DOHH2 (cell line): ENCODE data around the gene LRRC41.
"Not testable (repeated sequence)": the region's sequence is repeated elsewhere in the genome, so short reads cannot be mapped to it uniquely, and the experiment has no call there.

Source experiments
- H3F3A ChIP-seq: fragments of 200-600 bp; sonication (generic), shearing (Covaris generic); 2 replicates; pipeline ENCODE4 v1.6.0; 2016; ENCODE audit warnings: antibody characterized with exemption, mild to moderate bottlenecking; ENCODE audit not compliant: control insufficient read depth, insufficient read depth
- H3K27ac ChIP-seq: fragments of 200-600 bp; sonication (generic); 2 replicates; pipeline ENCODE4 v1.5.1; 2014; ENCODE audit warnings: low read depth, mild to moderate bottlenecking, low read length, moderate library complexity
- H3K27me3 ChIP-seq: fragments of 200-600 bp; sonication (generic); 2 replicates; pipeline ENCODE4 v1.6.1; 2014; ENCODE audit warnings: mild to moderate bottlenecking, low read length, mixed read lengths; ENCODE audit not compliant: control insufficient read depth
- H3K36me3 ChIP-seq: fragments of 200-600 bp; sonication (generic); 2 replicates; pipeline ENCODE4 v1.6.1; 2014; ENCODE audit warnings: mild to moderate bottlenecking, low read length, moderate library complexity, mixed read lengths; ENCODE audit not compliant: control insufficient read depth
- H3K4me1 ChIP-seq: fragments of 200-600 bp; sonication (generic); 2 replicates; pipeline ENCODE4 v1.6.1; 2014; ENCODE audit warnings: mild to moderate bottlenecking, low read length, mixed read lengths; ENCODE audit not compliant: control insufficient read depth
- H3K4me2 ChIP-seq: fragments of 200-600 bp; sonication (generic); 2 replicates; pipeline ENCODE4 v1.6.0; 2014; ENCODE audit warnings: mild to moderate bottlenecking, low read length, moderate library complexity
- H3K4me3 ChIP-seq: fragments of 200-600 bp; sonication (generic); 2 replicates; pipeline ENCODE4 v1.5.1; 2014; ENCODE audit warnings: mild to moderate bottlenecking, low read length, mixed read lengths
- H3K79me2 ChIP-seq: fragments of 200-600 bp; sonication (generic); 2 replicates; pipeline ENCODE4 v1.6.1; 2014; ENCODE audit warnings: mild to moderate bottlenecking, low read length, mixed read lengths; ENCODE audit not compliant: control insufficient read depth
- H3K9me2 ChIP-seq: fragments of 200-600 bp; sonication (generic); replicated peaks from 2 replicates; pipeline ENCODE4 v1.6.1; 2014; ENCODE audit warnings: mild to moderate bottlenecking, low read length, mixed read lengths; ENCODE audit not compliant: control insufficient read depth
- H3K9me3 ChIP-seq: fragments of 200-600 bp; sonication (generic); 2 replicates; pipeline ENCODE4 v1.6.1; 2014; ENCODE audit warnings: antibody characterized with exemption, low read length, mixed read lengths; ENCODE audit not compliant: control insufficient read depth, insufficient read depth
- H4K20me1 ChIP-seq: fragments of 200-600 bp; sonication (generic); 2 replicates; pipeline ENCODE4 v1.6.0; 2014; ENCODE audit warnings: low read depth, mild to moderate bottlenecking, antibody characterized with exemption, low read length, moderate library complexity; ENCODE audit not compliant: control insufficient read depth, insufficient read depth
- EZH2phosphoT487 ChIP-seq: fragments of 200-600 bp; sonication (generic); IDR thresholded peaks from 2 replicates; pipeline ENCODE4 v1.6.1; 2017; ENCODE audit warnings: borderline replicate concordance, mild to moderate bottlenecking, antibody characterized with exemption, low read length, moderate library complexity, mixed read lengths
- TF ChIP-seq, protein P1 (sequence below): fragments of 200-600 bp; sonication (generic); IDR thresholded peaks from one replicate; pipeline ENCODE4 v1.5.1; 2014; ENCODE audit warnings: antibody characterized with exemption, mild to moderate bottlenecking, low read depth, low read length; ENCODE audit not compliant: poor library complexity, severe bottlenecking

Gene LRRC41

GRCh38 chr1:46340404-46341221 lies 37.2 kb upstream of the LRRC41 start, which contains the start of gene NSUN4:
TSS of gene NSUN4 (plus strand) at chr1:46340807. CDS start at chr1:46340827, 20 bp downstream.
- peak within 1 kb of the TSS; percentile 99 for H3K4me2 ChIP-seq
- peak within 1 kb of the TSS; percentile 88 for H3K27ac ChIP-seq
- H3K9me2 ChIP-seq, result no peaks in the 10 kb centered on the region
- H3K36me3 ChIP-seq, result peaks cover 48% of the 10 kb centered on the region
- H3K9me3 ChIP-seq, result no peaks in the 10 kb centered on the region; the same call in 1 of the 2 replicates
- peaks cover 14% of the 10 kb centered on the region for H3F3A ChIP-seq
- no peaks in the 10 kb centered on the region for H3K27me3 ChIP-seq
- H4K20me1 ChIP-seq, result 0 out of 2 replicates have a peak, but pooled peaks cover 3% of the 10 kb centered on the region
- no peak for TF ChIP-seq EZH2phosphoT487
- TF ChIP-seq, protein P1, sequence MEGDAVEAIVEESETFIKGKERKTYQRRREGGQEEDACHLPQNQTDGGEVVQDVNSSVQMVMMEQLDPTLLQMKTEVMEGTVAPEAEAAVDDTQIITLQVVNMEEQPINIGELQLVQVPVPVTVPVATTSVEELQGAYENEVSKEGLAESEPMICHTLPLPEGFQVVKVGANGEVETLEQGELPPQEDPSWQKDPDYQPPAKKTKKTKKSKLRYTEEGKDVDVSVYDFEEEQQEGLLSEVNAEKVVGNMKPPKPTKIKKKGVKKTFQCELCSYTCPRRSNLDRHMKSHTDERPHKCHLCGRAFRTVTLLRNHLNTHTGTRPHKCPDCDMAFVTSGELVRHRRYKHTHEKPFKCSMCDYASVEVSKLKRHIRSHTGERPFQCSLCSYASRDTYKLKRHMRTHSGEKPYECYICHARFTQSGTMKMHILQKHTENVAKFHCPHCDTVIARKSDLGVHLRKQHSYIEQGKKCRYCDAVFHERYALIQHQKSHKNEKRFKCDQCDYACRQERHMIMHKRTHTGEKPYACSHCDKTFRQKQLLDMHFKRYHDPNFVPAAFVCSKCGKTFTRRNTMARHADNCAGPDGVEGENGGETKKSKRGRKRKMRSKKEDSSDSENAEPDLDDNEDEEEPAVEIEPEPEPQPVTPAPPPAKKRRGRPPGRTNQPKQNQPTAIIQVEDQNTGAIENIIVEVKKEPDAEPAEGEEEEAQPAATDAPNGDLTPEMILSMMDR, result peak; percentile 95
- peaks cover 51% of the 10 kb centered on the region for H3K79me2 ChIP-seq
- peak within 1 kb of the TSS; percentile 98 for H3K4me3 ChIP-seq
- H3K4me1 ChIP-seq, result peaks cover 33% of the 10 kb centered on the region

- not testable (repeated sequence) for H3K4me3 ChIP-seq, H3K9me2 ChIP-seq, H3K27ac ChIP-seq, H3K9me3 ChIP-seq, H3K27me3 ChIP-seq, H4K20me1 ChIP-seq, H3K4me2 ChIP-seq
- H3K36me3 ChIP-seq, result peaks cover 16% of the 10 kb centered on the region
- peaks cover 22% of the 10 kb centered on the region for H3F3A ChIP-seq
- peaks cover 49% of the 10 kb centered on the region for H3K4me1 ChIP-seq
- H3K79me2 ChIP-seq, result peaks cover 27% of the 10 kb centered on the region
These were observed 34.0 kb upstream of the LRRC41 start for GRCh38 chr1:46337409-46337808.

DNA sequence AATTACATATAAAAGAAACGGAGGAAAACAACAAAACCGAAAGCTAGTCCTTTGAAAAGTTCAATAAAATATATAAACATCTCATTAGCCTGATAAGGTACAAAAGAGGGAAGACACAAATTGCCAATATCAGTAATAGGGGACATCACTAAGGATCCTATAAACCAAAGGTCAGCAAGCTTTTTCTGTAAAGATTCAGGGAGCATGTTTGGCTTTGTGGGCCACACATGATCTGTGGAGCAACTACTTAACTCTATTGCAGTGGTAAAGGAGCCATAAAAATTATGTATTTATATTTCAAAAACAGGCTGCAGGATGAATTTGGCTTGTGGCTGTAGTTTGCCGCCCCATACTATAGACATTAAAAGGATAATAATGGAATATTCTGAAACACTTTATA lies 31.7 kb upstream of the LRRC41 start:
- Histone ChIP-seq H3K79me2 (peaks cover 19% of the 10 kb centered on the region), H3F3A (peaks cover 38% of the 10 kb centered on the region)
- TF ChIP-seq EZH2phosphoT487, result no peak
- TF ChIP-seq, protein P1, result no peak

GRCh38 chr1:46334030-46334384 lies 30.6 kb upstream of the LRRC41 start:
- Histone ChIP-seq H3K4me3 (peak overlapping the region; percentile 25; the same call in 1 of the 2 replicates), H3K27ac (peak overlapping the region; percentile 87; the same call in 1 of the 2 replicates), H3K4me1 (peaks cover 46% of the 10 kb centered on the region), H3F3A (peaks cover 32% of the 10 kb centered on the region), H3K36me3 (peaks cover 10% of the 10 kb centered on the region; the same call in 1 of the 2 replicates), H4K20me1 (no peaks in the 10 kb centered on the region), H3K9me3 (no peaks in the 10 kb centered on the region), H3K79me2 (peaks cover 25% of the 10 kb centered on the region), H3K9me2 (no peaks in the 10 kb centered on the region), H3K4me2 (peak overlapping the region; percentile 69), H3K27me3 (no peaks in the 10 kb centered on the region)
- TF ChIP-seq, protein P1, result no peak
- TF ChIP-seq EZH2phosphoT487, result no peak

More for the DNA sequence above, 31.7 kb upstream of the LRRC41 start:
- Histone ChIP-seq H3K27me3 (no peaks in the 10 kb centered on the region), H3K4me3 (no peak overlapping the region), H3K9me3 (no peaks in the 10 kb centered on the region; the same call in 1 of the 2 replicates), H4K20me1 (no peaks in the 10 kb centered on the region), H3K27ac (no peak overlapping the region), H3K4me1 (peaks cover 50% of the 10 kb centered on the region), H3K9me2 (no peaks in the 10 kb centered on the region), H3K4me2 (no peak overlapping the region), H3K36me3 (peaks cover 8% of the 10 kb centered on the region; the same call in 1 of the 2 replicates)
